Keratinocyte (primary cell): ENCODE measurements around the gene TMPRSS4. TPM values are rescaled to one million over a fixed set of nuclear protein-coding genes. Genes with fewer than 3 reads are reported as not detected.

Experiments
- DNase-seq: peaks from one replicate; pipeline ENCODE4 v3.0.0-alpha.2; 2011; ENCODE audit warnings: low read depth, missing footprints, low spot score
- FAIRE-seq: peaks from 2 replicates; lab custom pipeline; 2011; peaks lifted over from hg19 to GRCh38; lab: Jason Lieb, UNC
- H2AFZ ChIP-seq: 2 replicates; pipeline ENCODE4 v1.6.0; 2012; ENCODE audit warnings: low read length, control low read depth, inconsistent platforms; ENCODE audit not compliant: control insufficient read depth
- H3K27ac ChIP-seq: 2 replicates; pipeline ENCODE4 v1.5.1; 2011; ENCODE audit warnings: low read length; ENCODE audit not compliant: control insufficient read depth, insufficient read depth
- H3K27me3 ChIP-seq: 3 replicates; pipeline ENCODE4 v1.6.0; 2011; ENCODE audit warnings: low read length; ENCODE audit not compliant: control insufficient read depth, insufficient read depth; ENCODE audit errors: extremely low read depth
- H3K36me3 ChIP-seq, 2 experiments: 2 replicates in 1 of 2; 3 replicates in 1 of 2; pipeline ENCODE4 v1.5.1; 2011; ENCODE audit warnings: low read length in 2 of 2, mild to moderate bottlenecking in 1 of 2; ENCODE audit not compliant: control insufficient read depth in 2 of 2, insufficient read depth in 2 of 2; ENCODE audit errors: extremely low read depth in 1 of 2
- H3K4me1 ChIP-seq: 3 replicates; pipeline ENCODE4 v1.5.1; 2011; ENCODE audit warnings: low read length; ENCODE audit not compliant: control insufficient read depth, insufficient read depth; ENCODE audit errors: extremely low read depth
- H3K4me2 ChIP-seq: 3 replicates; pipeline ENCODE4 v1.6.0; 2011; ENCODE audit warnings: low read depth, low read length; ENCODE audit not compliant: control insufficient read depth, insufficient read depth; ENCODE audit errors: extremely low read depth
- H3K4me3 ChIP-seq, 3 experiments: fragments of 200-600 bp in 1 of 3; sonication (generic) in 1 of 3; 2 replicates in 2 of 3; 3 replicates in 1 of 3; pipeline ENCODE4 v1.5.1; 2011 to 2016; ENCODE audit warnings: low read length in 3 of 3, mild to moderate bottlenecking in 3 of 3, control low read depth in 2 of 3, inconsistent platforms in 1 of 3, low read depth in 1 of 3, mixed read lengths in 1 of 3, mixed run types in 1 of 3, moderate library complexity in 1 of 3; ENCODE audit not compliant: control insufficient read depth in 2 of 3, insufficient read depth in 2 of 3; ENCODE audit errors: extremely low read depth in 1 of 3
- H3K79me2 ChIP-seq: 2 replicates; pipeline ENCODE4 v1.6.0; 2012; ENCODE audit warnings: low read length; ENCODE audit not compliant: control insufficient read depth, insufficient read depth
- H3K9ac ChIP-seq: 3 replicates; pipeline ENCODE4 v1.6.0; 2011; ENCODE audit warnings: low read length; ENCODE audit not compliant: control insufficient read depth, insufficient read depth; ENCODE audit errors: extremely low read depth
- H3K9me1 ChIP-seq: 3 replicates; pipeline ENCODE4 v1.6.0; 2011; ENCODE audit warnings: low read length; ENCODE audit not compliant: control insufficient read depth, insufficient read depth; ENCODE audit errors: extremely low read depth
- H3K9me3 ChIP-seq: 2 replicates; pipeline ENCODE4 v1.5.1; 2012; ENCODE audit warnings: low read depth, low read length; ENCODE audit not compliant: control insufficient read depth
- H4K20me1 ChIP-seq: 3 replicates; pipeline ENCODE4 v1.6.0; 2011; ENCODE audit warnings: low read length; ENCODE audit not compliant: control insufficient read depth, insufficient read depth; ENCODE audit errors: extremely low read depth
- CTCF ChIP-seq, 3 experiments: IDR thresholded peaks in 1 of 3; conservative IDR thresholded peaks in 1 of 3; optimal IDR thresholded peaks in 1 of 3; 2 replicates in 2 of 3; 3 replicates in 1 of 3; pipeline versions ENCODE3 to v1.5.1; 2011; ENCODE audit warnings: low read length in 3 of 3, mild to moderate bottlenecking in 3 of 3, moderate library complexity in 2 of 3, control low read depth in 1 of 3, inconsistent platforms in 1 of 3; ENCODE audit not compliant: insufficient read depth in 2 of 3; ENCODE audit errors: extremely low read depth in 1 of 3
- EZH2 ChIP-seq: IDR thresholded peaks from one replicate; pipeline ENCODE4 v1.6.1; 2012; ENCODE audit warnings: inconsistent platforms, mild to moderate bottlenecking, low read length, moderate library complexity
- dilution Hi-C: fragments of 300-500 bp; cut with MboI; formaldehyde crosslinking; loops from one replicate; pipeline ENCODE4 v1.7.0; 2020; ENCODE audit warnings: low sequenced_read_pairs; ENCODE audit not compliant: extremely low pct_ligation_motif_present
- polyA plus RNA-seq, 5 experiments: library from polyadenylated mRNA; depleted of rRNA in 3 of 5; stranded (reverse) in 3 of 5; stranded (forward) in 1 of 5; unstranded in 1 of 5; fragments of >200 nt; gene quantifications; 1 replicate in 1 of 5; 2 replicates in 3 of 5; 3 replicates in 1 of 5; pipeline versions ENCODE4 v1.2.1 to v1.2.3, GENCODE V29; 2011 to 2012; ENCODE audit warnings: missing spikeins in 2 of 5, low read depth in 1 of 5, low replicate concordance in 1 of 5

The TMPRSS4 gene
- polyA plus RNA-seq, 1 donor (not counting 4 experiments of a cell fraction or from before 2014, with no cell fraction given), result 1.2 TPM

GRCh38 chr11:118095493-118095892 lies 18.6 kb downstream of the TMPRSS4 start:
- Histone ChIP-seq H3K36me3 (no peaks in the 10 kb centered on the region), H3K9ac (no peak overlapping the region)

GRCh38 chr11:118095967-118096367 lies 19.1 kb downstream of the TMPRSS4 start:
- FAIRE-seq, result no peak

More at GRCh38 chr11:118095493-118095892, 18.6 kb downstream of the TMPRSS4 start:
- no peaks in the 10 kb centered on the region for H3K9me1 ChIP-seq
- H3K4me1 ChIP-seq, result peaks cover 8% of the 10 kb centered on the region
- H2AFZ ChIP-seq, result no peak overlapping the region
- FAIRE-seq (no peak), DNase-seq (no peak)
- no peak overlapping the region for H3K27ac ChIP-seq
- H4K20me1 ChIP-seq, result no peaks in the 10 kb centered on the region
- no peak overlapping the region for H3K4me3 ChIP-seq
- no peaks in the 10 kb centered on the region for H3K79me2 ChIP-seq
- H3K27me3 ChIP-seq, result no peaks in the 10 kb centered on the region
- dilution Hi-C loops, result no loop called here
- TF ChIP-seq EZH2, result no peak
- TF ChIP-seq CTCF (optimal IDR thresholded peaks at IDR 0.05 in 1 of 3, IDR thresholded peaks at IDR 0.05 in 1 of 3, conservative IDR thresholded peaks at IDR 0.05 in 1 of 3; ENCODE audit: extremely low read depth in 1 of 3, insufficient read depth in 2 of 3, low read length in 3 of 3), result no peak
- no peaks in the 10 kb centered on the region for H3K9me3 ChIP-seq
- no peak overlapping the region for H3K4me2 ChIP-seq

More at GRCh38 chr11:118095967-118096367, 19.1 kb downstream of the TMPRSS4 start:
- DNase-seq, result no peak
- Histone ChIP-seq H3K4me2 (no peak overlapping the region), H3K9me3 (no peaks in the 10 kb centered on the region), H3K27ac (no peak overlapping the region), H3K9me1 (no peaks in the 10 kb centered on the region), H3K4me3 (no peak overlapping the region), H3K36me3 (no peaks in the 10 kb centered on the region), H3K79me2 (no peaks in the 10 kb centered on the region), H3K27me3 (no peaks in the 10 kb centered on the region), H3K4me1 (peaks cover 5% of the 10 kb centered on the region), H2AFZ (no peak overlapping the region), H3K9ac (no peak overlapping the region), H4K20me1 (no peaks in the 10 kb centered on the region)
- dilution Hi-C loops, result no loop called here
- TF ChIP-seq EZH2 (no peak), CTCF (optimal IDR thresholded peaks at IDR 0.05 in 1 of 3, IDR thresholded peaks at IDR 0.05 in 1 of 3, conservative IDR thresholded peaks at IDR 0.05 in 1 of 3; ENCODE audit: extremely low read depth in 1 of 3, insufficient read depth in 2 of 3, low read length in 3 of 3) (no peak)
